Keratinocyte (primary cell): ENCODE results near the gene ATP8A2.

Source experiments
- EZH2 ChIP-seq: IDR thresholded peaks from one replicate; pipeline ENCODE4 v1.6.1; 2012; ENCODE audit warnings: inconsistent platforms, mild to moderate bottlenecking, low read length, moderate library complexity
- TF ChIP-seq, protein P1 (sequence below), 3 experiments: IDR thresholded peaks in 1 of 3; conservative IDR thresholded peaks in 1 of 3; optimal IDR thresholded peaks in 1 of 3; 2 replicates in 2 of 3; 3 replicates in 1 of 3; pipeline versions ENCODE3 to v1.5.1; 2011; ENCODE audit warnings: low read length in 3 of 3, mild to moderate bottlenecking in 3 of 3, moderate library complexity in 2 of 3, control low read depth in 1 of 3, inconsistent platforms in 1 of 3; ENCODE audit not compliant: insufficient read depth in 2 of 3; ENCODE audit errors: extremely low read depth in 1 of 3

GRCh38 chr13:25821776-25822175 lies 450.0 kb downstream of the ATP8A2 start:
- TF ChIP-seq, protein P1, sequence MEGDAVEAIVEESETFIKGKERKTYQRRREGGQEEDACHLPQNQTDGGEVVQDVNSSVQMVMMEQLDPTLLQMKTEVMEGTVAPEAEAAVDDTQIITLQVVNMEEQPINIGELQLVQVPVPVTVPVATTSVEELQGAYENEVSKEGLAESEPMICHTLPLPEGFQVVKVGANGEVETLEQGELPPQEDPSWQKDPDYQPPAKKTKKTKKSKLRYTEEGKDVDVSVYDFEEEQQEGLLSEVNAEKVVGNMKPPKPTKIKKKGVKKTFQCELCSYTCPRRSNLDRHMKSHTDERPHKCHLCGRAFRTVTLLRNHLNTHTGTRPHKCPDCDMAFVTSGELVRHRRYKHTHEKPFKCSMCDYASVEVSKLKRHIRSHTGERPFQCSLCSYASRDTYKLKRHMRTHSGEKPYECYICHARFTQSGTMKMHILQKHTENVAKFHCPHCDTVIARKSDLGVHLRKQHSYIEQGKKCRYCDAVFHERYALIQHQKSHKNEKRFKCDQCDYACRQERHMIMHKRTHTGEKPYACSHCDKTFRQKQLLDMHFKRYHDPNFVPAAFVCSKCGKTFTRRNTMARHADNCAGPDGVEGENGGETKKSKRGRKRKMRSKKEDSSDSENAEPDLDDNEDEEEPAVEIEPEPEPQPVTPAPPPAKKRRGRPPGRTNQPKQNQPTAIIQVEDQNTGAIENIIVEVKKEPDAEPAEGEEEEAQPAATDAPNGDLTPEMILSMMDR (optimal IDR thresholded peaks at IDR 0.05 in 1 of 3, IDR thresholded peaks at IDR 0.05 in 1 of 3, conservative IDR thresholded peaks at IDR 0.05 in 1 of 3; ENCODE audit: extremely low read depth in 1 of 3, insufficient read depth in 2 of 3, low read length in 3 of 3) = no peak
- no peak for TF ChIP-seq EZH2
